Ascending aorta (tissue), 2 donors: ENCODE measurements around the gene CDRT4. TPM values are rescaled to one million over a fixed set of nuclear protein-coding genes. Genes with fewer than 3 reads are reported as not detected.

Experiments
- DNase-seq, 2 donors: peaks; one replicate each; pipeline ENCODE4 v3.0.0-alpha.2; 2019; ENCODE audit warnings: low spot score in 2 of 2
- H3K27ac ChIP-seq, 2 donors: fragments of 200-600 bp; sonication (generic); one replicate each; pipeline ENCODE4 v1.5.1; 2016 to 2017; ENCODE audit warnings: mild to moderate bottlenecking in 1 of 2
- H3K27me3 ChIP-seq: fragments of 200-600 bp; sonication (generic); one replicate; pipeline ENCODE4 v1.5.1; 2017
- H3K36me3 ChIP-seq, 2 donors: fragments of 200-600 bp; sonication (generic); one replicate each; pipeline ENCODE4 v1.5.1; 2016
- H3K4me1 ChIP-seq, 2 donors: fragments of 200-600 bp; sonication (generic); one replicate each; pipeline ENCODE4 v1.5.1; 2016 to 2017; ENCODE audit warnings: mild to moderate bottlenecking in 1 of 2
- H3K4me3 ChIP-seq, 2 donors: fragments of 200-600 bp; sonication (generic); one replicate each; pipeline ENCODE4 v1.5.1; 2016 to 2017; ENCODE audit warnings: mild to moderate bottlenecking in 1 of 2
- H3K9me3 ChIP-seq, 2 donors: fragments of 200-600 bp; sonication (generic); one replicate each; pipeline ENCODE4 v1.5.1; 2016
- intact Hi-C: fragments of 100-400 bp; cut with DNase I; formaldehyde crosslinking; loops from one replicate; pipeline ENCODE4 v1.15.1; 2023
- total RNA-seq: library from RNA; depleted of rRNA; stranded (reverse); fragments of >200 nt; gene quantifications from one replicate; pipeline ENCODE4 v1.1.0, GENCODE V29; 2016
- TF ChIP-seq, protein P1 (sequence below), 3 experiments: fragments of 200-600 bp in 2 of 3; fragments of 450-650 bp in 1 of 3; sonication (generic) in 2 of 3; IDR thresholded peaks; one replicate each; pipeline ENCODE4 v1.5.1; 2016 to 2019; ENCODE audit warnings: antibody characterized with exemption in 3 of 3, mild to moderate bottlenecking in 1 of 3, moderate library complexity in 1 of 3

Gene CDRT4
- total RNA-seq, 1 donor from 2014 or later = 3.7 TPM

DNA sequence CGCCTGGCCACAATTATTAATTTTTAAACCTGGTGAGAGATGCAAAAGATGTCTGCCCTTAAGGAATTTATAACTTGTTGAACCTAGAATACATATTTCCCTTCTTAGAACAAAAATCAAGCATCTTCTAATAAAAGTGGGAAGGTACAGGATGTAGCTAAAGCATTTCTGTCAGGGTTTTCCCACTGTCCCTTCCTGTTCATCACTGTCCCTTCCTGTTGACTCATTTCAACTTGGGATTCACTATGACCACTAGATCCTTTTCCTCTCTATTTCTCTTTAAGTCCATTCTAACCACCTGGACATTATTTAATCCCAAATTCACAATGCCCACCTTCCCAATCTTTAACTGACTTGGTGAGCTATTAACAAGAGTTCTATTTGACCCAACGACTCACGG is 33.9 kb upstream of the CDRT4 start:
- no peak for DNase-seq
- Histone ChIP-seq H3K9me3 (no peaks in the 10 kb centered on the region), H3K36me3 (no peaks in the 10 kb centered on the region), H3K27me3 (no peaks in the 10 kb centered on the region), H3K27ac (no peak overlapping the region), H3K4me1 (peaks cover 3 to 11% of the 10 kb centered on the region in 2 donors), H3K4me3 (no peak overlapping the region)
- TF ChIP-seq, protein P1, sequence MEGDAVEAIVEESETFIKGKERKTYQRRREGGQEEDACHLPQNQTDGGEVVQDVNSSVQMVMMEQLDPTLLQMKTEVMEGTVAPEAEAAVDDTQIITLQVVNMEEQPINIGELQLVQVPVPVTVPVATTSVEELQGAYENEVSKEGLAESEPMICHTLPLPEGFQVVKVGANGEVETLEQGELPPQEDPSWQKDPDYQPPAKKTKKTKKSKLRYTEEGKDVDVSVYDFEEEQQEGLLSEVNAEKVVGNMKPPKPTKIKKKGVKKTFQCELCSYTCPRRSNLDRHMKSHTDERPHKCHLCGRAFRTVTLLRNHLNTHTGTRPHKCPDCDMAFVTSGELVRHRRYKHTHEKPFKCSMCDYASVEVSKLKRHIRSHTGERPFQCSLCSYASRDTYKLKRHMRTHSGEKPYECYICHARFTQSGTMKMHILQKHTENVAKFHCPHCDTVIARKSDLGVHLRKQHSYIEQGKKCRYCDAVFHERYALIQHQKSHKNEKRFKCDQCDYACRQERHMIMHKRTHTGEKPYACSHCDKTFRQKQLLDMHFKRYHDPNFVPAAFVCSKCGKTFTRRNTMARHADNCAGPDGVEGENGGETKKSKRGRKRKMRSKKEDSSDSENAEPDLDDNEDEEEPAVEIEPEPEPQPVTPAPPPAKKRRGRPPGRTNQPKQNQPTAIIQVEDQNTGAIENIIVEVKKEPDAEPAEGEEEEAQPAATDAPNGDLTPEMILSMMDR (IDR thresholded peaks at IDR 0.05) = no peak
- intact Hi-C loops = no loop called here

DNA sequence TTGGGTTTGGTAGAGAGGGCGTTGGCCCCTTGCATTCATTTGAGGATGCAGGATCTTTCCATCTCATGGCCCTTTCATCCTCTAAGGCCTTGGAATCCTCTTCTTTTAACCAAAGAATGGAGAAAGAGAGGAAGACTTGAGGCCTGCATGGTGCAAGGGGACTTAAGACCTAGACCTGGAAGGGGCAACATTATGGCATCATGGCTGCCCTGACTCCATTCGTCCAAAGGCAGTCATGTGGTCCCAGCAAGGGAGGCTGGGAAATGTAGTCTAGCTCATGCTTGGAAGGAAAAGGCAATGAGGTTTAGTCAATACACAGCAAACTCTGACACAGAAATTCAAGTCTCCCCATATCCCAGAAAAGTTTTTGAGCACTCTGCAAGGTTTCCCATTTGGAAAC is 30.7 kb upstream of the CDRT4 start:
- no peaks in the 10 kb centered on the region for H3K9me3 ChIP-seq
- no peak overlapping the region for H3K4me3 ChIP-seq
- intact Hi-C loops = no loop called here
- peaks cover 3 to 10% of the 10 kb centered on the region in 2 donors for H3K4me1 ChIP-seq
- no peak overlapping the region for H3K27ac ChIP-seq
- no peaks in the 10 kb centered on the region for H3K36me3 ChIP-seq
- H3K27me3 ChIP-seq = no peaks in the 10 kb centered on the region
- TF ChIP-seq, protein P1 (IDR thresholded peaks at IDR 0.05) = no peak
- DNase-seq = no peak

GRCh38 chr17:15496735-15497670 is 29.6 kb upstream of the CDRT4 start:
- TF ChIP-seq, protein P1 (IDR thresholded peaks at IDR 0.05) = no peak
- Histone ChIP-seq H3K9me3 (no peaks in the 10 kb centered on the region), H3K4me3 (no peak overlapping the region), H3K27me3 (no peaks in the 10 kb centered on the region), H3K4me1 (peaks cover 0 to under 1% of the 10 kb centered on the region in 2 donors), H3K36me3 (no peaks in the 10 kb centered on the region), H3K27ac (no peak overlapping the region)
- intact Hi-C loops = no loop called here
- DNase-seq = no peak

DNA sequence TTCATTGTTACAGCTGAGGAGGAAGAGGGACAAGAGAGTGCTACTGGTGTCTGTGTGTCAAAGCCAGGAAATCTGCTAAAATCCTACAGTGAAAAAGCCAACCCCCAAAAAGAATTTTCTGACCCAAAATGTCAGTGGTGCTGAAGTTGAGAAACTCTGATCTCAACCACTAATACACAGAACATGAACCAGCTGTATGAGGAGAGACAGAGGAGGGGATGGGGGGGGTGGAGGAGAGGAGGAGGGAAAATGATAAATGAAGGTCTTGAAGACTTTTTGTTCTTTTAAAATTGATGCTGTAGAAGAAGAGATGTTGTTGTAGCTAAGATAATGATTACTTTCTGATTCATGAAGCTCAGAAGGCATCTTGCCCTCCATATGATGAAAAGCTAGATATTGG is 27.4 kb upstream of the CDRT4 start:
- no peak for DNase-seq
- TF ChIP-seq, protein P1 (IDR thresholded peaks at IDR 0.05) = no peak

DNA sequence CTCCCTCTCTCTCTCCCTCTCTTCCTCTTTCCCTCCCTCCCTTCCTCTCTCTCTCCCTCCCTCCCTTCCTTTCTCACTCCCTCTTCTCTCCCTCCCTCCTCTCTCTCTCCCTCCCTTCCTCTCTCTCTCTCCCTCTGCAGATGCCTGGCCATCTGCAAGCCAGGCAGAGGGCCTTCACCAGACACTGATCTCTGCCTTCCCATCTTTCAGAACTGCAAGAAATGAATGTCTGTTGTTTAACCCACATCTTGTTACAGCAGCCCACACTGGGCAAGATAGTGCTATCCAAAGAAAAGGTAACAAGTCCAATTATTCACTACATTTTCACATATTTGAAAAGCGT is 26.2 kb upstream of the CDRT4 start:
- no peak overlapping the region for H3K27ac ChIP-seq
- intact Hi-C loops = no loop called here

More for the DNA sequence above, 27.4 kb upstream of the CDRT4 start:
- no peak overlapping the region for H3K27ac ChIP-seq
- H3K4me1 ChIP-seq = no peaks in the 10 kb centered on the region
- intact Hi-C loops = no loop called here
- H3K36me3 ChIP-seq = no peaks in the 10 kb centered on the region
- no peaks in the 10 kb centered on the region for H3K27me3 ChIP-seq
- H3K9me3 ChIP-seq = no peaks in the 10 kb centered on the region
- no peak overlapping the region for H3K4me3 ChIP-seq

More for the DNA sequence above, 26.2 kb upstream of the CDRT4 start:
- Histone ChIP-seq H3K4me3 (no peak overlapping the region), H3K27me3 (no peaks in the 10 kb centered on the region), H3K4me1 (no peaks in the 10 kb centered on the region), H3K9me3 (no peaks in the 10 kb centered on the region), H3K36me3 (no peaks in the 10 kb centered on the region)
- TF ChIP-seq, protein P1 (IDR thresholded peaks at IDR 0.05) = no peak
- no peak for DNase-seq
